HepG2 (cell line): Measurements from ENCODE around the gene KIAA0825. TPM values are rescaled to one million over a fixed set of nuclear protein-coding genes. Genes with fewer than 3 reads are reported as not detected.

Experiments
- DDIT3 ChIP-seq: sonication (generic); formaldehyde crosslinking; IDR thresholded peaks from 2 replicates; pipeline ENCODE4 v1.4.0; 2020; ENCODE audit warnings: mild to moderate bottlenecking, missing genetic modification reagents
- E2F2 ChIP-seq: sonication (generic); formaldehyde crosslinking; IDR thresholded peaks from 2 replicates; pipeline ENCODE4 v1.4.0; 2020; ENCODE audit warnings: missing genetic modification reagents, borderline replicate concordance
- GABPA ChIP-seq, 2 experiments: IDR thresholded peaks; 2 replicates each; pipeline ENCODE4 v1.6.1; 2011 to 2016; ENCODE audit warnings: low read depth in 2 of 2, low read length in 1 of 2, missing biosample characterization in 1 of 2, missing genetic modification characterization in 1 of 2
- HIC2 ChIP-seq: sonication (generic); formaldehyde crosslinking; IDR thresholded peaks from 2 replicates; pipeline ENCODE4 v1.9.0; 2022; ENCODE audit warnings: low read depth, missing genetic modification reagents
- IRF2 ChIP-seq: IDR thresholded peaks from 2 replicates; pipeline ENCODE4 v1.6.1; 2018; ENCODE audit warnings: missing genetic modification reagents, missing compliant biosample characterization
- MED8 ChIP-seq: sonication (generic); formaldehyde crosslinking; IDR thresholded peaks from 2 replicates; pipeline ENCODE4 v1.8.1; 2023; ENCODE audit warnings: mild to moderate bottlenecking, missing genetic modification reagents; ENCODE audit not compliant: insufficient replicate concordance
- NFAT5 ChIP-seq: sonication (generic); formaldehyde crosslinking; IDR thresholded peaks from 2 replicates; pipeline ENCODE4 v1.4.0; 2020; ENCODE audit warnings: missing genetic modification reagents
- PBX2 ChIP-seq: IDR thresholded peaks from 2 replicates; pipeline ENCODE4 v1.6.1; 2016; ENCODE audit warnings: control low read depth
- PHF5A ChIP-seq: IDR thresholded peaks from one replicate; pipeline ENCODE4 v1.6.1; 2018; ENCODE audit warnings: low read depth, missing genetic modification reagents; ENCODE audit not compliant: unreplicated experiment
- SALL1 ChIP-seq: sonication (generic); formaldehyde crosslinking; IDR thresholded peaks from 2 replicates; pipeline ENCODE4 v1.8.0; 2022; ENCODE audit warnings: mild to moderate bottlenecking, missing genetic modification reagents
- TFAP4 ChIP-seq: sonication (generic); IDR thresholded peaks from 2 replicates; pipeline ENCODE4 v1.6.1; 2016; ENCODE audit warnings: low read depth, borderline replicate concordance
- ZFP37 ChIP-seq: sonication (generic); formaldehyde crosslinking; IDR thresholded peaks from 2 replicates; pipeline ENCODE4 v1.4.0; 2020; ENCODE audit warnings: missing genetic modification reagents, borderline replicate concordance
- ZFY ChIP-seq: sonication (generic); formaldehyde crosslinking; IDR thresholded peaks from 2 replicates; pipeline ENCODE4 v1.4.0; 2020; ENCODE audit warnings: missing genetic modification reagents
- ZNF432 ChIP-seq: sonication (generic); formaldehyde crosslinking; IDR thresholded peaks from 2 replicates; pipeline ENCODE4 v1.5.0; 2020; ENCODE audit warnings: missing genetic modification reagents, mild to moderate bottlenecking, borderline replicate concordance
- ZNF567 ChIP-seq: sonication (generic); formaldehyde crosslinking; IDR thresholded peaks from 2 replicates; pipeline ENCODE4 v1.8.1; 2023; ENCODE audit warnings: mild to moderate bottlenecking, missing genetic modification reagents, borderline replicate concordance
- ZNF570 ChIP-seq: sonication (generic); formaldehyde crosslinking; IDR thresholded peaks from 2 replicates; pipeline ENCODE4 v1.4.0; 2020; ENCODE audit warnings: mild to moderate bottlenecking, missing genetic modification reagents, borderline replicate concordance
- ZNF746 ChIP-seq: sonication (generic); formaldehyde crosslinking; IDR thresholded peaks from 2 replicates; pipeline ENCODE4 v1.8.0; 2022; ENCODE audit warnings: mild to moderate bottlenecking, missing genetic modification reagents
- polyA plus RNA-seq, 8 experiments: library from polyadenylated mRNA; depleted of rRNA in 3 of 8; stranded (reverse) in 7 of 8; unstranded in 1 of 8; fragments of >200 nt; fragmentation: Illumina TruSeq in 4 of 8; extraction: Trizol in 4 of 8; gene quantifications; 2 replicates each; pipeline versions ENCODE4 v1.2.1 to v1.2.3, GENCODE V29; 2011 to 2016; ENCODE audit warnings: low read depth in 4 of 8, missing spikeins in 1 of 8, mixed read lengths in 1 of 8; ENCODE audit not compliant: insufficient read depth in 1 of 8
- total RNA-seq, 5 experiments: library from RNA; depleted of rRNA; stranded (reverse); fragments of >200 nt; fragmentation: Illumina TruSeq; extraction: Trizol; gene quantifications; 2 replicates each; pipeline ENCODE4 v1.2.3, GENCODE V29; 2016; ENCODE audit warnings: low read depth in 1 of 5

Gene KIAA0825
- total and polyA plus RNA-seq, 2 of the 13 experiments (the other 11 are each of a cell fraction or from before 2014, with no cell fraction given): 0.05 to 0.51 TPM

GRCh38 chr5:94111209-94112004 lies 507.0 kb downstream of the KIAA0825 start (continued):
- TF ChIP-seq HIC2 (CRISPR knock-in tag) (no peak), ZFY (CRISPR knock-in tag) (peak; percentile 95), TFAP4 (peak; percentile 37; the same call in 1 of the 2 replicates), ZNF570 (no peak), ZNF746 (CRISPR knock-in tag) (peak; percentile 65; the same call in 1 of the 2 replicates), IRF2 (no peak; the same call in 1 of the 2 replicates), ZNF432 (CRISPR knock-in tag) (no peak), ZNF567 (CRISPR knock-in tag) (no peak), DDIT3 (CRISPR knock-in tag) (no peak), PBX2 (CRISPR knock-in tag) (no peak; the same call in 1 of the 2 replicates), GABPA (IDR thresholded peaks at IDR 0.05; ENCODE audit: low read depth, low read length) (peak; percentile 51), GABPA (CRISPR knock-in tag; IDR thresholded peaks at IDR 0.05; ENCODE audit: low read depth) (peak; percentile 91), ZFP37 (no peak; the same call in 1 of the 2 replicates), E2F2 (CRISPR knock-in tag) (peak; percentile 49; the same call in 1 of the 2 replicates), MED8 (CRISPR knock-in tag) (peak; percentile 53), SALL1 (CRISPR knock-in tag) (peak; percentile 98), NFAT5 (CRISPR knock-in tag) (peak; percentile 54; the same call in 1 of the 2 replicates), PHF5A (peak; percentile 23)
